HG03175 (cell line): Measurements from ENCODE around the gene HIPK2.

ENCODE experiments used
- ATAC-seq: cut with Tn5 transposase; IDR thresholded peaks from one replicate; pipeline ENCODE4 v1.9.1; 2021; ENCODE audit warnings: mild to moderate bottlenecking, moderate library complexity; ENCODE audit not compliant: unreplicated experiment

HIPK2 gene

DNA sequence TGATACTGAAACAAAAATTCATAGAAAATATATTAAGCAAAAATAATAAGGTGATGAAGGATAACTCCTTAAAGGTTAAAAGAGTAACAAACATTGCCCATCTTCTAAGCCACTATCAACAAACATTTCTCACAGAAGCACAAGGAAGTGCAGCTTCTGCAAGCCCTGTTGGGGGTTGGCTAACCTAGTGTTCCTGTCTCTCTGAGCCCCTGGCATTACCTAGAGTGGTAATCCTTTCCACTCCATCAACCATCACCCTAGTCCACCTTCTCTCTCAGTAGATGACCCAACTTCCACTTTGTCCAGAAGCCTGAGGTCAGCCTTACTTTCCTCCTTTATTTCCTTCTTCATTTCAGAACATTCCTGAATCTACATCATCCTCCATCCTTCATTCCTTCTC lies 59.7 kb downstream of the HIPK2 start:
- ATAC-seq: no peak

GRCh38 chr7:139716156-139716942 lies 61.4 kb downstream of the HIPK2 start:
- ATAC-seq: no peak

GRCh38 chr7:139715194-139715815 lies 62.5 kb downstream of the HIPK2 start:
- no peak for ATAC-seq

GRCh38 chr7:139714163-139714901 lies 63.5 kb downstream of the HIPK2 start:
- ATAC-seq: peak; percentile 96

GRCh38 chr7:139713526-139714162 lies 64.2 kb downstream of the HIPK2 start:
- ATAC-seq: no peak

- ATAC-seq: no peak
Measured at GRCh38 chr7:139713061-139713460, 64.7 kb downstream of the HIPK2 start.

GRCh38 chr7:139711991-139712743 lies 65.6 kb downstream of the HIPK2 start:
- ATAC-seq: no peak

GRCh38 chr7:139710036-139710435 lies 67.8 kb downstream of the HIPK2 start:
- ATAC-seq: no peak

GRCh38 chr7:139709485-139709884 lies 68.3 kb downstream of the HIPK2 start:
- no peak for ATAC-seq

DNA sequence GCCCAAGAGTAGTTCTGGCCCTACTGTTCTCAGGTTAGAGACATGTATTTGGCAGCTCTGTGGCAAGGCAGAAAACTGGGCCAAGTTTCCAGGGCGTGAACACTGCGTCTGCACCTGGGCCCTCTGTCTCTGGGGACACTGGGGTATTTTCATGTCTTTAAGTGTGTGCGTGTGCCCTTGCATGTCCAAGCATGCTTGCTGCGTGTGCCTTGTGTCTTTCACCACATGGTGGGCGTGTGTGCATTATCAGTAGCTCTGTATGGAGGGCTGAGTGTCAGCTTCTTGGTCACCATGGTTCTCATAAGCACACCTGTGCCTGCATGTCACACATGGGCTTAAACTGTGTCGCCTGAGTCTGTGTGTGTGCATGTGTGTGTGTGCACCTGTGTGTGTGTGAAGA lies 69.3 kb downstream of the HIPK2 start:
- ATAC-seq: peak; percentile 83

GRCh38 chr7:139706837-139707236 lies 71.0 kb downstream of the HIPK2 start:
- ATAC-seq: no peak

DNA sequence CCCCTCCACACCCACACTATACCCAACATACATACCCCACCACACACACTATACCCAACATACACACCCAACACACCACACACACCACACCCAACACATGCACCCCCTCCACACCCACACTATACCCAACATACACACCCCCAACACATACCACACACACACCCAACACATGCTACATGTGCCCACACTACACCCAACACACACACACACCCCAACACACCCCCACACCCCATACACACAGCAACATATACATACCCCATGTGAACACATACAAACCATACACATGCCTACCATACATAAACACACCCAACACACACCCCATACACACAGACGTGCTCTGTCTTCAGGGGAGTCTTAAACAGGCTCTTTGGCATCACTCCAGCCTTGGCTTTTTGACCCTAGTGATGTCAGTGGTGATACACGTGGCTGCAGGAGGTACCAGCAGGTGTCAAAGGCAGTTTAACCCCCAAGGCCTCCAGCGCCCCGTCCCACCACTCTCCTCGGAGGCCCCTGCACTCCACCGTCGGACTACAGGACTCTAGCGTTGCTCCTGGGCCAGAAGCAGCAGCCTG lies 73.4 kb downstream of the HIPK2 start:
- no peak for ATAC-seq

GRCh38 chr7:139703487-139704307 lies 74.1 kb downstream of the HIPK2 start:
- peak; percentile 31 for ATAC-seq

GRCh38 chr7:139702811-139703486 lies 74.8 kb downstream of the HIPK2 start:
- ATAC-seq: peak; percentile 89

DNA sequence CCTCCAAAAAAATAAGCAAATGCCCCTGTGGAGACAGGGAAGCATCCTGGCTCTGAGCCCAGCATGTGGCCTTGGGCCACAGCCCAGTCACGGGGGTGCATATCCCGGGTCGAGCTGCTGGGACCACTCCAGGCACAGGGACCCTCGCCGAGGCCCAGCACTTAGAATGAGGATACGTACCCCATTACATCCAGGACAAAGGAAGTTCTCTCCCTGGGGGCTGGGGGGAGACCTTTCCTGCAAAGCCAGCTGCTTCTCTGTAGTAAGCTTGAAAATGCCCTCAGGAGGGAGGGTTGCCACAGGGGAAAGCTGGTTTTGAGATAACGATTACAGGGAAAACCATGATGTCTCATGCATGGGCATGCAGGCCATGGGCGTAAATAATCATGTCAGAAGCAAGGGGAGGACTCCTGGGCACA lies 75.5 kb downstream of the HIPK2 start:
- no peak for ATAC-seq

- no peak for ATAC-seq
Measured at GRCh38 chr7:139701908-139702307, 75.9 kb downstream of the HIPK2 start.

- no peak for ATAC-seq
Measured at GRCh38 chr7:139700505-139701235, 77.1 kb downstream of the HIPK2 start.
